Posterior cingulate gyrus (tissue), 11 donors: Measurements from ENCODE around the gene EIF2B4.
"Not testable (repeated sequence)": the region's sequence is repeated elsewhere in the genome, so short reads cannot be mapped to it uniquely, and the experiment has no call there.

Source experiments
- DNase-seq, 10 donors: peaks; one replicate each; pipeline versions ENCODE4 v3.0.0 to v3.0.0-alpha.2; 2020 to 2021; ENCODE audit warnings: mixed read lengths in 3 of 10
- intact Hi-C: fragments of 100-400 bp; cut with DNase I; formaldehyde crosslinking; loops from one replicate; pipeline ENCODE4 v1.15.1; 2023

The EIF2B4 gene

DNA sequence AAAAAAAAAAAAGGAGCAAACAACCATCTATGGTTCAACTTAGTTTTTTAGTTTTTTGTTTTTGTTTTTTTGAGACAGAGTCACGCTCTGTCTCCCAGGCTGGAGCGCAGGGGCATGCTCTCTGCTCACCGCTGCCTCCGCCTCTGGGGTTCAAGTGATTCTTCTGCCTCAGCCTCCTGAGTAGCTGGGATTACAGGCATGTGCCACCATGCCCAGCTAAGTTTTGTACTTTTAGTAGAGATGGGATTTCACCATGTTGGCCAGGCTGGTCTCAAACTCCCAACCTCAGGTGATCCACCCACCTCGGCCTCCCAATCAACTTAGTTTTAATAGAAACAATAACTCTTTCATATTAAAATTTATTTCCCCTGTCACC lies 16.8 kb downstream of the EIF2B4 start:
- DNase-seq, intact Hi-C loops: not testable (repeated sequence)

DNA sequence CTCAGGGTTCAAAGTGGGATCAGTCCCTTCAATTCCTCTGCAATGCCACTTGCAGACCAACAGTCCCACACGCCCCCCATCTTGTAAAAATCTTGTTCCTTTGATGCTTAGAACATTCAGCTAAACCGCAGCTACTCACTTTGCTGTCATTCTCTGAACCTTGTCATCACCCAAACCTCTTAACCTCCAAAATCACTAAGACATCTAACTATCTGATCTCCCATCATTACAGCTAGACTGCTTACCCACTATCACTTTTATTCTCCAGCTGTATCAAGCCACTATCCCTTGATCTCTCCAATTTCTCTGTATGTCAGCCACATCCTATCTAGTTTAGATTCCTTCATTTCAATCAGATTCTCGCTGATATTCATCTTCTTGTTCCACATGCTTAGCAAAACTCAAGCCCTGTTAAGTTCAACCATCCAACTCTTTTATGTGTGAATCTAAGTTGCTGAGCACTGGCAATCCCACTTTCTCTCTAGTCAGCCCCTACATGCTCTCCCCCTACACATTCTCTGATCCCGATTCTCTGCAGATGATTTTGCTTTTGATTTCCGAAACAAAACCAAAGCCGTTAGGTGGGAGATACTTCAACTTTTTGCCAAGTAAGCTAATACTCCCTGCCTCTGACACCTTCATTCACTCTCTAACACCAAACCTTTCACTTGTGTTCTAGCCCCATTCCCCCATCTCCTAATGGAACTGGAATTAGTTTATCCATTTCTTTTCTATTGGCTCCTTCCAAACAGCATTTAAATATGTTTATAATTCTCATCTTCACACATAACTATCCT lies 18.1 kb downstream of the EIF2B4 start:
- intact Hi-C loops = no loop called here

GRCh38 chr2:27350106-27350693 lies 19.9 kb downstream of the EIF2B4 start:
- intact Hi-C loops = no loop called here
- peak in 1 of 10 donors; percentile 7 for DNase-seq

More for the DNA sequence above, 18.1 kb downstream of the EIF2B4 start:
- no peak for DNase-seq

- no peak for DNase-seq
- intact Hi-C loops = no loop called here
Measured at GRCh38 chr2:27347641-27348040, 22.5 kb downstream of the EIF2B4 start.

DNA sequence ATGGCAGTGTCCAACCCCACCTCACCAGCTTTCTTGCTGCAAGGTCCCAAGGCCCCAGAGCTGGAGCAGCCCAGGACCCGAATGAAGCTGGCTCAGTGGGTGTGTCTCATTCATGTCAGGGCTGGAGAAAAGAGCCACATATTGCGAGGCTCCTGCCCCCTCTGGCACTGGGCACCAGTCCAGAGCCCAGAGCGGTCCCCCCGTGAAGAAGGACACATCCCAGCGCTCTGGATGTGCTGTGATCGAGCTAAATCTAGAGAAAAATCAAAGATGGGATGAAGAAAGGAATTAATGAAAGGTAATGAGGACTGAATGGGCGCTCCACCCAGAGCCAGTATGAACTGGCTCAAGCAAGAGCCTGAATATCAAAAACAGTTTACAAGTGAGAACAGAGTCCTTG lies 34.0 kb downstream of the EIF2B4 start:
- no peak for DNase-seq
- intact Hi-C loops = no loop called here

DNA sequence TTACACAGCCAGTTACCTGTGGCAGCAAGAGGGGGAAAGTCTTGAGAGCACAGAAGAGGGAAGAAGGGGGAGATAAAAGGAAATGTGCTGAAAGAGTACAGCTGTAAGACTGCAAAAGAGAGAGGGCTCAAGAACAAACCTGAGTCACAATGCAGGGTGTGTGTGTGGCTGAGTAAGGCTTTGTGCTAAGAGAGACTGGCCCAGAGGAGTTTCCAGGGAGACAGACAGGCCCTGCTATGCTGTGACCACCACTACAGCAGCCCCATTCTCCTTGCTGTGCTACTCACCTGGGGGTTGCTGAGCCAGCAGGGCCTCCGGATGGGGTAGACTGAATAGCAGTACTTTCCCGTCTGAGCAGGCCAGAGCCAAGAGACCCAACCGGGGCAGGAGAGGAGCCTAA lies 34.8 kb downstream of the EIF2B4 start:
- DNase-seq = no peak
- intact Hi-C loops = no loop called here

DNA sequence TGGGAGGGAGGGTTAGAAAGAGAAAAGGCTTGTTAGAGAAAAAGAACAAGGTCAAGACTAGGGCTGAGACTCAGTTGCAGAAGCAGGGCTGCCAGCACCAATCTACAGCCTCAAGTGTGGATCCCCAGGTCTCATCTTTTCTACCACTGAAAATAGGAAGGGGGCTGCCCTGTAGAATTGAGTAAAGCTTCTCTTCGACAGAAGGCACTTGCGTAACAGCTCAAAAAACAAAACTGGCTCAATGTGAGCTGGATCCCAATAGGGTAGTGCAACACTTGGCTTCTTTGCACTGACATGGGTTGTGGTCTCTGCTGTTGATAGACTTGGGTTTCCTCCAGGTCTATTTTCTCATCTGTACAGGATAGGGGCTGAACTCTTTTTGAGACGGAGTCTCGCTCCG lies 45.4 kb downstream of the EIF2B4 start:
- intact Hi-C loops = loop anchor here (5.0 kb wide), 2 partner anchors 33 to 48 kb away; partner anchors contain the start of genes EIF2B4, GTF3C2 and SNX17
- DNase-seq = no peak

DNA sequence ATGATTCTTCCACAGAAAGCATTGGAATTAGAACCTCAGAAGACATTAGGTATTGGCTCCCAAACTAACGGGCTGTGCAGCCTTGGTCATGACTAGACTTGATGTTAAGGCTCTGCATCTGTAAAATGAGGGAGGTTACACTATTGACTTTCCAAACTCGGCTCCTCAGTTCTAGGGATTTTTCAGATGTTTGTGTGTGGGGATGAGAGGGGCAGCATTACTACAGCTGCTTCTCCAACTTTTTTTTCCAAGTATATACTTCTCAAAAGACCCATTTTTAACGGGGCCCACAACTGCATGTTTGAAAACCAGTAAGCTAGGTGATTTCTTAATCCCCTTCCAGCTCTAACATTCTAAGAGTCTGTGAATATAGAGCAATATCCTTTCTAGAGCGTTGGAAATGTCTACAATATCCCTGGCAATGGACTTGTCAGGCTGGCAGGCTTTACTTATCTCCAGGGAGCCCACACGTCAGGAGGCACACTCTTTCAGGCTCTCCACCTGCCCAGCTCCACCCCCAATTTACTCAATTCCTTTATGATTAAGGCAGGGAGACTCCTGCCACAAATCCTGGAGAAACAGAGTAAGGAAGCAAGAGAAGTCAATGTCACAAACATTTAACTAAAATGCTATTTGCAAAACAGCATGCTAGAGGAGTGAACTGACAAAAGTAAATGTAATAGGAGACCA lies 46.4 kb downstream of the EIF2B4 start:
- intact Hi-C loops = loop anchor here (5.0 kb wide), 2 partner anchors 34 to 49 kb away; partner anchors contain the start of genes EIF2B4, GTF3C2 and SNX17
- peak in 1 of 10 donors; percentile 49 for DNase-seq

DNA sequence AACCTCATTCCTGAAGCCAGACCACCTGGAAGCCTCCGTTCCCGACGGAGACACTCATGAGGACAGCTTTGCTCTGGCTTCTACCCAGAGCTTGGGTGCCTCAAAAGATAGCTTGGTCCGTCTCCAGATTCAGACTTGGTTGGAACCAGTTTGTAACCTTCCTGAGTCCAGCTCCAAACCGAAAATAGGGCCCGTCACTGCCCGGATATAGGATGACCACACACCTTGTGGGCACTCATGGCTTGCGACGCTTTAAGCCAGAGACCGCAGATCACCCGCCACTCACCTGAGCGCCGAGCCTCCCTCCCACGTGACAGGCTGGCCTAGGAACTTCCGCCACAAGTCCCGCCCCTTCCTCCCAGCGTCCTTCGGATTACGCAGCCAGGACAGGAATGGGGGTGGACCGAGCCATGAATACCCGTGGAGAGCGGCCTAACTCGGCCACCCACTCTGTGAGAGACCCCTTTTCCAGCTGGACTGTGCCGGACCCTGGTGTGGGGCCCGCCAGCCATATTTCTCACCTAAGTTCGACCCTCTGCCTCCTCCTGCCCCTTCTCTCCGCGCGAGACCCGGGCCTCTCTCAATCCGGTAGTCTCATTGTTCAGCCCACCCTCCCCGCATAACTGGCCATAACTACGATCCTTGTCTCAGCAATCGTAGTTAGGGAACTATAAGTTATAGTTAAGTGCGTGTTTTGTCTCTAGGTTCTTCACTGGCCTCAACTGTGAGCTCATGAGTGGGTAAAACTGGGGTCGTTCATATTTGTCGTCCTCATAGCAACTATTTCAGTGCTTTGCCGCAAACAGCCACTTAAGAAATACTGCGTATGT lies 47.2 kb downstream of the EIF2B4 start, which contains the start of gene MPV17:
TSS of gene MPV17 (minus strand) at position 332 of the 830 bp plus-strand sequence. CDS start 580 bp downstream, outside the sequence.
- intact Hi-C loops = loop anchor here (5.0 kb wide), 2 partner anchors 34 to 49 kb away; partner anchors contain the start of genes EIF2B4, GTF3C2 and SNX17
- DNase-seq = peak; percentile 89 to 99 (median 94)

DNA sequence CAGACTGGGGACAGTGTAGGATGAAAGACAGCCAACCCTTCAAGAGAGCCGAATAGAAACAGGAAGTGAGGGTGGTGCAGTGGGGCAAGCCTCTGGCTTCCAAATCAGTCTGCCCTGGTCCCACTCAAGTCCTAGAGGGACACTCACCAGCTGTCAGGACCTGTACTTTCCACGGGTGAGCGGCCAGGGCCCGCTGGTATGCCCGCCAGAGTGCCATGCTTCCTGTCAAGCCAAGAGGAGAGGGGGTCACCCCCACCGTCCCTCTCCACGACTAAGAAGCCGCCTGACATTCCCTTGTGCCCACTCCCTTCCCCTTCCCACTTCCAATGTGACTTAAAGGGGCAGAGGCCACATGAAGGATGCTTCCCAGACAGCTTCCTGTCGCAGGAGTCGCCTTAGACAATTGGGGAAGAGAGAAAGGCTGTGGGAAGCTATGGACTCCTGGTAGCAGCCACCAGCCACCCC lies 47.8 kb downstream of the EIF2B4 start:
- peak in 1 of 10 donors; percentile 85 for DNase-seq
- intact Hi-C loops = loop anchor here (5.0 kb wide), 2 partner anchors 35 to 50 kb away; partner anchors contain the start of genes EIF2B4, GTF3C2 and SNX17

- intact Hi-C loops = loop anchor here (5.0 kb wide), 2 partner anchors 36 to 51 kb away; partner anchors contain the start of genes EIF2B4, GTF3C2 and SNX17
- DNase-seq = peak in 1 of 10 donors; percentile 85
Measured at GRCh38 chr2:27320958-27321543, 49.1 kb downstream of the EIF2B4 start.

- intact Hi-C loops = loop anchor here (5.0 kb wide), 2 partner anchors 37 to 52 kb away; partner anchors contain the start of genes EIF2B4, GTF3C2 and SNX17
- DNase-seq = peak in 1 of 10 donors; percentile 41
Measured at GRCh38 chr2:27319839-27320238, 50.3 kb downstream of the EIF2B4 start.

DNA sequence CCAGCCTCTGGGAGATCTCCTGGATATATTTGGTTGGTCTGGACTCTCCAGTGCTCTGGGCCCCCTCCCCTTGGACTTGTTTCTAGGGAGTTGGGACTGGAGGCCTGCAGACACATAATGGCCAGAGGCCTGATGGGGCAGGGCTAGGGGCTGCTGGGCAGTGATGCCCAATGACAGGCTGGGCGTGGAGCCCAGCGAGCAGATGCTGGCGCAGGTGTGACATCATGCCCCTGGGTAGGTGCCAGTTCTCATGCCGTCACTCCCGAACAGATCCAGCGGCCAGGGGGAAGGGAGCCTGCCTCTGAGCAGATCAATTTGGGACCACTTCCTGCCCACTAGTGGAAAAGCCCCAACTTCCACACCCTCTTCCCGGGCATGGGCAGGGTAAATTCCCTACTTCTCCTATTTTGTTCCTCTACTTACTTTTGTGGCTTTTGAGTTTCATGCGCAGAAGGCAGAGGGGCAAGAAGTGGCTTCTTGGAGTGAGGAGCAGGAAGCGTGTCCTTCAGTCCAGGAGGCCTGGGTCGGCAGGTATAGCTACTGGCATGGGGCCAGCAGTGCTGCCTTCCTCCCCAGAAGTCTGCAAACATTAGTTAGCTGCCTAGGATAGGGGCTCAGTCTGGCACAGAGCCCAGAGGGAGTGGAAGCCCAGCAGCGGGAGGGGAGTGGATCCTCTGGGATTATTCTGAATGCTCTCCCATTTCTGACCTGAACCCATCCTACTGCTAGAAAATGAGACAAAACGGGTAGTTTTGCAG lies 53.3 kb downstream of the EIF2B4 start:
- intact Hi-C loops = no loop called here
- DNase-seq = peak in 7 of 10 donors; percentile 24 to 96 (median 63)

DNA sequence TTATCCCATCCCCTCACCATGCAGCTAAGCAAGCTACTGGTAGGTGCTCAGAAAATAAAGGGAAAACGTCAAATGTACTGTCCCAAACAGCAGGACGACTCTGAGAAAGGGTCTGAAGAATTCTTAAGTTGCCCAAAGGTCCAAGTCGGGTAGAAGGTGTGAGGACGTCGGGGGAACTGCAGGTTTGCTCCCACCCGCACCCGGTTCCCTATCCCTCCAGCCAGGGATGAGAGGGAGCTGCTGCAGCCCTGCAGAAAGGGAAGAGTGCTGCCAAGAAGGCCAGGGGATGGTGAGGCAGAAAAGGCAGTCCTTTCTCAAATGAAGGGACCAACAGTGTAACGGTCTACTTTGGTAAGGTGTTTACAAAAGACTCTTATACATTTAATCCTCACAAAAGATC lies 55.0 kb downstream of the EIF2B4 start:
- DNase-seq = peak in 1 of 10 donors; percentile 30
- intact Hi-C loops = no loop called here

GRCh38 chr2:27314709-27315108 lies 55.4 kb downstream of the EIF2B4 start:
- intact Hi-C loops = no loop called here
- DNase-seq = peak in 2 of 10 donors; percentile 56 to 76
